Activated T-cell treated with anti-CD3 and anti-CD28 coated beads for 4 hours (primary cell): ENCODE measurements around the gene RBP2.

Experiments
- DNase-seq: peaks from one replicate; pipeline ENCODE4 v3.0.0-alpha.2; 2020

Gene RBP2

GRCh38 chr3:139480585-139480984 is 4.3 kb upstream of the RBP2 start:
- no peak for DNase-seq

GRCh38 chr3:139477710-139478640 is 1.7 kb upstream of the RBP2 start:
- no peak for DNase-seq

- no peak for DNase-seq
Observed at GRCh38 chr3:139473155-139473771, 3.1 kb downstream of the RBP2 start.

- DNase-seq: no peak
Observed at GRCh38 chr3:139472380-139473010, 3.8 kb downstream of the RBP2 start.

GRCh38 chr3:139470199-139470598 is 6.1 kb downstream of the RBP2 start:
- DNase-seq: no peak

- DNase-seq: no peak
Observed at GRCh38 chr3:139468399-139468798, 7.9 kb downstream of the RBP2 start.

- DNase-seq: no peak
Observed at GRCh38 chr3:139466360-139466759, 10.0 kb downstream of the RBP2 start.

GRCh38 chr3:139465636-139466035 is 10.7 kb downstream of the RBP2 start:
- no peak for DNase-seq

- DNase-seq: no peak
Observed at GRCh38 chr3:139463466-139463865, 12.8 kb downstream of the RBP2 start.

GRCh38 chr3:139460529-139460928 is 15.8 kb downstream of the RBP2 start:
- no peak for DNase-seq

GRCh38 chr3:139460076-139460475 is 16.2 kb downstream of the RBP2 start:
- no peak for DNase-seq

GRCh38 chr3:139458348-139458747 is 18.0 kb downstream of the RBP2 start:
- DNase-seq: no peak

GRCh38 chr3:139457066-139457465 is 19.2 kb downstream of the RBP2 start:
- no peak for DNase-seq

GRCh38 chr3:139456386-139456785 is 19.9 kb downstream of the RBP2 start:
- DNase-seq: no peak

GRCh38 chr3:139455855-139456254 is 20.5 kb downstream of the RBP2 start:
- no peak for DNase-seq

GRCh38 chr3:139455206-139455605 is 21.1 kb downstream of the RBP2 start:
- DNase-seq: no peak

GRCh38 chr3:139454346-139454745 is 22.0 kb downstream of the RBP2 start:
- no peak for DNase-seq

- DNase-seq: no peak
Observed at GRCh38 chr3:139450159-139450558, 26.2 kb downstream of the RBP2 start.

GRCh38 chr3:139449566-139449965 is 26.8 kb downstream of the RBP2 start:
- DNase-seq: no peak

- no peak for DNase-seq
Observed at GRCh38 chr3:139448104-139448503, 28.2 kb downstream of the RBP2 start.

GRCh38 chr3:139447486-139447885 is 28.8 kb downstream of the RBP2 start:
- no peak for DNase-seq

GRCh38 chr3:139444446-139444845 is 31.9 kb downstream of the RBP2 start:
- no peak for DNase-seq

GRCh38 chr3:139443186-139443585 is 33.1 kb downstream of the RBP2 start:
- DNase-seq: no peak

- DNase-seq: no peak
Observed at GRCh38 chr3:139441656-139442055, 34.7 kb downstream of the RBP2 start.
